ENCODE results near the gene BCL2A1.
A peak's percentile ranks its signal among the peaks of the same experiment; 100 is the strongest.
"Not testable (repeated sequence)": the region's sequence is repeated elsewhere in the genome, so short reads cannot be mapped to it uniquely, and the experiment has no call there.

BCL2A1 gene

DNA sequence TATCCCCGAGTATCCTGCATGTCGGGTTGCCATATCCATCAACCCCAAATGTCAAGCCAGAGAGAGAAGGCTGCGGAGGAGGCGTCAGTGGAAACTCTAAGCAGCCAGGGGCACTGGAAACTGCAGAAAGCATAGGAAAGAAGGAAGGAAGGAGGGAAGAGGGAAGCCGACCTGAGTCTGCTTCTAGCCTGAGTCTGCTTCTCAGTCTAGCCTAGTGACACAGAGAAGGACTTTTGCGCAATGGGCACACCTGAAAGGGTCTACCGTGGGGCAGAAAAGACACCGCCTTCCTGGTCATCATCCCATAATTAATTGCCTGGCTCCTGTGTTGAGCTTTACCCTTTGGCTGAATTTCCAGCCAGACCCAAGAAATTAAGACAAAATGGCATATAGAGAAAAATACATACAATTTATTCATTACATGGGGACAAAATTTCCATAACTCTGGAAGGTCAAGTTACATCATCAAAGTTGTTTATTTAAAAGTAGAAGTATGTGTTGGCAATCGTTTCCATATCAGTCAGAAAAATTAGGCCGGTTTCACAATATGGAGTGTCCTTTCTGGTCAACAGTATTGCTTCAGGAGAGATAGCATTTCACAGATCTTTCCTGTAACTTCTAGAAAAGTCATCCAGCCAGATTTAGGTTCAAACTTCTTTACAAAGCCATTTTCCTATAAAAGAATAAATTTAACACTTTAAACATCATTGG, 10.3 kb downstream of the BCL2A1 start:
- DNase-seq (ENCODE audit: low read depth in 2 of 2): no peak

- DNase-seq (ENCODE audit: low read depth in 2 of 2): no peak
Observed at GRCh38 chr15:79957741-79958140, 13.3 kb downstream of the BCL2A1 start.

DNA sequence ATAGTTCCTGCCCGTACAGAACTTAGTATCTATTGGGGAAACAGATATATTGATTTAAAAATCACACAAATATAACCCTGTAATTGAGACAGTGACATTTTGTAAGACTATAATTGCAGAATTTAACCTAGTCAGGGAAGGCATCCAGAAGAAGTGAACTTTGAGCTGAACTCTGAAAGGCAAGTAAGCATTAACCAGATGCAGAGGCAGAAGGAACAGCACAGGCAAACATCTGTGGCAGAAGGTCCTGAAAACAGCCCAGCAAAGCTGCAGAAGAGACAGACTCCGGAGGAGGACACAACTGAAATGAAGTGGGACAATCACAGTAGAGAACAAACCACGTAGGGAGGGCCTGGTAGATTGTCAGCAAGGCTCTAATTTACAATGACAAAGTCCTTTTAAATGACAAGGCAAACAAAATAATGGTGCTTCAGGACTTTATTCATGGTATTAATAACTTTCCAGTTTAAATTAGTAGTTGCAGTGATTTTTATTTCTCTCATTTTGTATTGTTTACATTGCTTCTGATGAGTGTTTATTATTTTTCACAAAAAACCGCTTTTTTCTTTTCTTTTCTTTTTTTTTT, 14.5 kb downstream of the BCL2A1 start:
- DNase-seq (ENCODE audit: low read depth in 2 of 2): no peak

- no peak for DNase-seq (ENCODE audit: low read depth in 2 of 2)
Observed at GRCh38 chr15:79954661-79955060, 16.3 kb downstream of the BCL2A1 start.

DNA sequence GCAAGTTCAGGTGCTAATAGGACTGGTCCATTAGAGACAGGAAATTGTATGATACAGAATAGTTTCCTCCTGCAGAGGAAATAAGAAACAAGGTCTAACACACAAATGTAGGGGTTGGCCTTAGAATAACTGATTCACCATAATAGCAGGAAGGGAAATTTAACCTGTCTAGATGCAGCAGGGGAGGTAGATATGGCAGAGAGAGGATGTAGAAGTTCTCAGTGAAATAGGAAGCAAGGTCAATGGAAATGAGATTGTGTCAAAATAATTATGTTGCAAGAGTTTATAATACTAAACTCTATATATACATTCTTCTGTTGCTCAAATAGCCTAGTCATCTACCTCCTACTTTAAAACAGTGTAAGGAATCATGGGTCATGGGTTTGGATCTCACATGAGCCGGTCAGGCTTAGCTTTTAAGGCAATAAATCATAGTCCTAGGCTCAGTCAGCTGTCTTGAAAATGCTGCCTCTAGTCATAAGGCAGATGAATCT, 17.0 kb downstream of the BCL2A1 start:
- DNase-seq (ENCODE audit: low read depth in 2 of 2): no peak

DNA sequence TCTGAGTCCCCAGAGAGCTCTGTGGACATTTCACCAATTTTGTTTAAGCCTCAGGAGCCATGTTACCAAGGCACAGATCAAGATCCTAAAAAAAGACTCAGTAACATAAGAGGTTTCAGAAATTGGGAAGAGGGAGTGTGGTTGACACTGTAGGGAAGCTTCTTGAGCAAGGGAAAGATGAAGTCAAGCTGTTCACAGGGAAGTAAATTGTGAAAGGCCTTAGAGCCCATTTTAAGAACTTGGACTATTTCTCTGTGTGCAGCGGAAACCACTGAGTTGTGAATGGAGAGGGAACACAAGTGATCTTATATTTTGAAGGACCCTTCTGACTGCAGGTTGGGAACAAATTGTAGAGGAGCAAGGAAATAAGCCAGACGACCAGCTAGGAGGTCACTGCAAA, 18.7 kb downstream of the BCL2A1 start:
- no peak for DNase-seq (ENCODE audit: low read depth in 2 of 2)

GRCh38 chr15:79950247-79950646, 20.7 kb downstream of the BCL2A1 start:
- no peak for DNase-seq (ENCODE audit: low read depth in 2 of 2)

- DNase-seq (ENCODE audit: low read depth in 2 of 2): no peak
Observed at GRCh38 chr15:79948761-79949160, 22.2 kb downstream of the BCL2A1 start.

DNA sequence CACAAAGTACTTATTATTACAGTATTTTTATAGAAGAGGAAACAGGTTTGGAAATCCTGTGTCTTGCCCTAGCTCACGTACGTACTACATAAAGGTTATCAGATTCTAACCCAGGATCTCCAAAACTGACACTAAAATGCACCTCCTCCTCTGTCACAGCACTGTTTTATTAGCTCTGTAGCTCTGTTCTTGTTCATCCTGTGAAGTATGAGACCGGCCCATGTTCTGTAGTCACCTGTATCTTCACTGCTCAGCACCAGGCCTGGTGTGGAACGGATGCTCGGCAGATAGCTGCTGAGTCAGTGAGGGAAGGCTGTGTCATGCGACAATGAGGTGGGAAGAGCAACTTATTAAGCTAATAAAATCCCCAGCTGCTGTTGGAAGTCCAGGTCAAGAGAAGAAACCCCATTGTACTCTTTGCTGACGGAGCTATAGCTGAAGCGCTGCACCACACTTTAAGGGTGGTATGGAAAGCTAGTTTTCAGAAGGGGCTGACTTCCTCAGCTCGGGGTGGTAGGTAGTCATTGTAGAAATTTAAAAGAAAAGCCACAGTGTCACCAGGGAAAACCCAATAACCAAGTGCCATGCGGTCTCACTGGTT, 22.8 kb downstream of the BCL2A1 start:
- no peak for DNase-seq (ENCODE audit: low read depth in 2 of 2)

DNA sequence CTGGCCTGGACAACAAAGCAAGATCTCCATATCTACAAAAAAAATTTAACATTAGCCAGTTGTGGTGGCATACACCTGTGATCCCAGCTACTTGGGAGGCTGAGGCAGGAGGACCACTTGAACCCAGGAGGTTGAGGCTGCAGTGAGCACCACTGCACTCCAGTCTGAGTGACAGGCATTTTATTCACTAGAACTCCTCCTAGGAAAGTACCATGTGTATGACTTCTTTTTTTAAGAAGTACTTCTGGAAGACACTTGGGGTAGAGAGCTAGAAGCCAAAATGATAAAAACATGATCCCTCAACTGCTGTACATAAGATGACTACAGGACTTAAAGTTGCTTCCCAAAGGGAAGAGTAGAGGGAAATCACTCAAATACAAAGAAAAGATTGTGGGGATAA, 24.0 kb downstream of the BCL2A1 start:
- DNase-seq (ENCODE audit: low read depth in 2 of 2): no peak

DNA sequence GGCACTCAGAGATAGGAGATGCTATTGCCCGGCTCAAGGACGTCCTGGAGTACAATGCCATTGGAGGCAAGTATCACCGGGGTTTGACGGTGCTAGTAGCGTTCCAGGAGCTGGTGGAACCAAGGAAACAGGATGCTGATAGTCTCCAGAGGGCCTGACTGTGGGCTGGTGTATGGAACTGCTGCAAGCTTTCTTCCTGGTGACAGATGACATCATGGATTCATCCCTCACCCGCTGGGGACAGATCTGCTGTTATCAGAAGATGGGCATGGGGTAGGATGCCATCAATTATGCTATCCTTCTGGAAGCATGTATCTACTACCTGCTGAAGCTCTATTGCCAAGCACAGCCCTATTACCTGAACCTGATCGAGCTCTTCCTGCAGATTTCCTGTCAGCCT, 26.4 kb downstream of the BCL2A1 start:
- DNase-seq (ENCODE audit: low read depth in 2 of 2): no peak

GRCh38 chr15:79943820-79944219, 27.2 kb downstream of the BCL2A1 start:
- peak; percentile 40 to 48 for DNase-seq (ENCODE audit: low read depth in 2 of 2)

- peak in 1 of 2 experiments; percentile 33 for DNase-seq (ENCODE audit: low read depth in 2 of 2)
Observed at GRCh38 chr15:79942741-79943481, 28.1 kb downstream of the BCL2A1 start.

- no peak for DNase-seq (ENCODE audit: low read depth in 2 of 2)
Observed at GRCh38 chr15:79939399-79939798, 31.6 kb downstream of the BCL2A1 start.

DNA sequence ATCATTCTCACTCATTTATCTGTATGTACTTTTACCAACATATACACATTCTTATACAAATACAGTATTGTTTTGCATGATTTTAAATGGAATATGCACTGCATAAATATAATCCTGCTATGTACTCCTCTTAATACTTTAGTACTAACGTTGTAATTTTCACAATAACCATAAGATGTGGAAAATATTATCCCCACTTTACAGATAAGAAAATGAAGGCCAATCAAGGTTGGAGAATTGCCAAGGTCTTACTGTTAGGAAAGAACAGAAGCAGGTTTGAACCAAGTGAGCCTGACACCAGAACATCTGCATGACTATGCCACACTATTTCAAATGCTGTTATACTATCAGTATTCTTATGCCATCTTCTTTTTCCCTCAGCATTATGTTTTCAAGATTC, 32.9 kb downstream of the BCL2A1 start:
- DNase-seq (ENCODE audit: low read depth in 2 of 2): no peak

- not testable (repeated sequence) for DNase-seq (ENCODE audit: low read depth in 2 of 2)
Observed at GRCh38 chr15:79935556-79936201, 35.3 kb downstream of the BCL2A1 start.

DNA sequence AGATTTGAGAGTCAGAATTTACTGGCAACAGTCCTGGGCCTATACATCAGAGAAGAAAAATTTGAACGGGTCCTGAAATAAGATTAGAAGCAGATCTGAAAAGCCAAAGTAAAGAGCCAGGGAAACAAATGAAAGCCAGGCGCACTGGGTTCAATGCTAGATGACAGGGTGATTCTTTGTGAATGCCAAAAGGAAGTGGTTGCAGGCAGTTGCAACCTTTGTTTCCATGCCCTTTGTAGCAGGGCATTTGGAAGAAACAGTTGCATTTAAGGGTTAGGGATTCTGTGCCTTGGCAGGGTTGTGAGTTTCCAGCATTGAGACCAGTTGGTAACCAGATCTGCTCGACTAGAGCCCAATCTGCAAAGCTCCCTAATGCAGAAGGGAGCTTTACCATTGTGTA, 37.8 kb downstream of the BCL2A1 start:
- no peak for DNase-seq (ENCODE audit: low read depth in 2 of 2)

DNA sequence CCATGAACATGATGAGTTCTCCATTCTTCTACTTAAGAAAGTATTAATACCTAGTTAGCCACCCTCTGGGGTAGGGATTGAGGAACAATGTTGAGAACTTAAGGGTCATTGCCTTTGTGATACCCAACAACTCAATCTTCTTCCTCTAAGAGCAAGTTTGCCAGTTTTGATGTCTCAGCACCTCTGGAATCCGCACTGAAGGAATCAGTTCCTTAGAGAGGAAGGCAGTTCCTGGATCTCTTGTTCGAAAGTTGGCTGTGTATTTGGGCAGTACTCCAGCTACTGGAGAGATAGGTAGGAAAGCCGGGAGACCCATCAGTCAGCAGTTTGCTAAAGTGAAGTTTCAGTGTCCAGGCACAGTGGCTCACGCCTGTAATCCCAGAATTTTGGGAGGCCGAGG, 38.5 kb downstream of the BCL2A1 start:
- no peak for DNase-seq (ENCODE audit: low read depth in 2 of 2)

DNA sequence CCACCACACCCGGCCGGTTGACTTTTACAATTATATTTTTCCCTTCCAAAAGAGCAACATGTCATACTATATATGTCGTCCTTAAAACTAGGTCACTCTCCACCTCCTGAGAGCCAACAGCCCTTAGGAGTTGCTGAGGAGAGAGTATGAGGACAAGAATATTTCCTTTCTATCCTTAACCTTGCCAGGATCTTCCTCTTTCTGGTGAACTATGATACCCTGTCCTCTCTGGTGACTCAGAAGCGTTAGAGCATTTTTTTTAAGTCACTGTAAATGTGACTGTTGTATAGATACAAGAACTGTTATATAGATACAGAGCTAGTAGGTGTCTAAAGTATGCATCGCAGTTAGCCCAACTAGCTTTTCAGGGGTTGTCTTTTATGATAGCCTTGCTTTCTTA, 40.5 kb downstream of the BCL2A1 start:
- DNase-seq (ENCODE audit: low read depth in 2 of 2): no peak

DNA sequence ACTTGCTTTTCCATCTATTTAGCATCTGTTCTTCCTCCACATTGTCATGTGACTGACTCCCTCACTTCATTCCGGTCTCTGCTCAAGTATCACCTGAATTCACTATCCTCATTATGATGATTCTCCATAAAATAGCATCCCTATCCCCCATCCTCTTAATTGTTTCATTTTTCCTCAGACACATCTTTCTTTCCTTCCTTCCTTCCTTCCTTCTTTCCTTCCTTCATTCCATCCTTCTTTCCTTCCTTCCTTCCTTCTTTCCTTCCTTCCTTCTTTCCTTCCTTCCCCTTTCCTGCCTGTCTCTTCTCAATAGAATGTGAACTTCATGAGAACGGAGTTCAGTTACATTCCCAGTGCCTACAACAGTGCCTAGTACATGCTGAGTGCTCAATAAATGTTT, 41.6 kb downstream of the BCL2A1 start:
- DNase-seq (ENCODE audit: low read depth in 2 of 2): no peak

GRCh38 chr15:79926116-79926515, 44.9 kb downstream of the BCL2A1 start:
- DNase-seq (ENCODE audit: low read depth in 2 of 2): not testable (repeated sequence)

- no peak for DNase-seq (ENCODE audit: low read depth in 2 of 2)
Observed at GRCh38 chr15:79924379-79924778, 46.6 kb downstream of the BCL2A1 start.
